T follicular helper cell (primary cell): ENCODE measurements around the gene PTPRA.

Source experiments
- DNase-seq: peaks from one replicate; pipeline ENCODE4 v3.0.0-alpha.2; 2020; ENCODE audit warnings: low read depth

The PTPRA gene

GRCh38 chr20:2858591-2858990, 14.7 kb upstream of the PTPRA start:
- DNase-seq = no peak

- DNase-seq = no peak
These were observed 13.8 kb upstream of the PTPRA start for GRCh38 chr20:2859330-2860121.

- DNase-seq = no peak
These were observed 8.7 kb upstream of the PTPRA start for GRCh38 chr20:2864626-2865025.

- DNase-seq = no peak
These were observed 8.2 kb upstream of the PTPRA start for GRCh38 chr20:2865101-2865500.

GRCh38 chr20:2865630-2866029, 7.7 kb upstream of the PTPRA start:
- DNase-seq = no peak

GRCh38 chr20:2866236-2866635, 7.0 kb upstream of the PTPRA start:
- DNase-seq = no peak

- DNase-seq = no peak
These were observed 6.0 kb upstream of the PTPRA start for GRCh38 chr20:2867081-2867864.

- no peak for DNase-seq
These were observed 3.9 kb upstream of the PTPRA start for GRCh38 chr20:2869381-2869780.

- no peak for DNase-seq
These were observed 2.2 kb upstream of the PTPRA start for GRCh38 chr20:2871111-2871465.

- no peak for DNase-seq
These were observed 1.4 kb upstream of the PTPRA start for GRCh38 chr20:2871661-2872458.

- peak; percentile 73 for DNase-seq
These were observed 747 bp upstream of the PTPRA start for GRCh38 chr20:2872459-2873009.

- peak; percentile 37 for DNase-seq
These were observed 413 bp downstream of the PTPRA start for GRCh38 chr20:2873747-2874041.

- no peak for DNase-seq
These were observed 1.2 kb downstream of the PTPRA start for GRCh38 chr20:2874456-2874855.

GRCh38 chr20:2875690-2876203, 2.5 kb downstream of the PTPRA start:
- DNase-seq = no peak

- no peak for DNase-seq
These were observed 5.2 kb downstream of the PTPRA start for GRCh38 chr20:2878515-2878914.

GRCh38 chr20:2879146-2879545, 5.9 kb downstream of the PTPRA start:
- no peak for DNase-seq

- DNase-seq = no peak
These were observed 7.4 kb downstream of the PTPRA start for GRCh38 chr20:2880650-2881049.

GRCh38 chr20:2883726-2884637, 10.7 kb downstream of the PTPRA start:
- DNase-seq = no peak

GRCh38 chr20:2887715-2888114, 14.4 kb downstream of the PTPRA start:
- DNase-seq = no peak

GRCh38 chr20:2888224-2888955, 15.1 kb downstream of the PTPRA start:
- DNase-seq = no peak

- no peak for DNase-seq
These were observed 15.9 kb downstream of the PTPRA start for GRCh38 chr20:2889209-2889608.
